Measurements from ENCODE around the gene CDH23.

The CDH23 gene

GRCh38 chr10:71864911-71865361 is 468.2 kb downstream of the CDH23 start:
- H3K4me1 ChIP-seq (ENCODE audit: insufficient read depth, poor library complexity, severe bottlenecking): peaks cover 38% of the 10 kb centered on the region
- DNase-seq (ENCODE audit: low spot score) (peak; percentile 42), ATAC-seq (ENCODE audit: low read depth) (no peak)
- no peaks in the 10 kb centered on the region for H3K9me3 ChIP-seq (ENCODE audit: severe bottlenecking)
- no peaks in the 10 kb centered on the region for H3K27me3 ChIP-seq (ENCODE audit: insufficient read depth, poor library complexity, severe bottlenecking)
- H3K36me3 ChIP-seq (ENCODE audit: low read depth): no peaks in the 10 kb centered on the region
- no peak for TF ChIP-seq CTCF (IDR thresholded peaks at IDR 0.05; ENCODE audit: poor library complexity, severe bottlenecking)
- no peak overlapping the region for H3K27ac ChIP-seq (ENCODE audit: poor library complexity, severe bottlenecking)
- H3K4me3 ChIP-seq (ENCODE audit: severe bottlenecking): no peak overlapping the region
